Thoracic aorta endothelial cell (primary cell): ENCODE measurements around the gene FHOD1. TPM values are rescaled to one million over a fixed set of nuclear protein-coding genes. Genes with fewer than 3 reads are reported as not detected.
A peak's percentile ranks its signal among the peaks of the same experiment; 100 is the strongest.

Experiments
- small RNA-seq: library from RNA; depleted of rRNA; stranded (forward); fragments of <200 nt; gene quantifications from one replicate; pipeline ENCODE3, GENCODE V24; 2012
- total RNA-seq: library from RNA; depleted of rRNA; stranded (reverse); fragments of >200 nt; gene quantifications from 2 replicates; pipeline ENCODE4 v1.2.3, GENCODE V29; 2012

FHOD1 gene
- total RNA-seq = 37.4 and 38.3 TPM in 2 replicates

DNA sequence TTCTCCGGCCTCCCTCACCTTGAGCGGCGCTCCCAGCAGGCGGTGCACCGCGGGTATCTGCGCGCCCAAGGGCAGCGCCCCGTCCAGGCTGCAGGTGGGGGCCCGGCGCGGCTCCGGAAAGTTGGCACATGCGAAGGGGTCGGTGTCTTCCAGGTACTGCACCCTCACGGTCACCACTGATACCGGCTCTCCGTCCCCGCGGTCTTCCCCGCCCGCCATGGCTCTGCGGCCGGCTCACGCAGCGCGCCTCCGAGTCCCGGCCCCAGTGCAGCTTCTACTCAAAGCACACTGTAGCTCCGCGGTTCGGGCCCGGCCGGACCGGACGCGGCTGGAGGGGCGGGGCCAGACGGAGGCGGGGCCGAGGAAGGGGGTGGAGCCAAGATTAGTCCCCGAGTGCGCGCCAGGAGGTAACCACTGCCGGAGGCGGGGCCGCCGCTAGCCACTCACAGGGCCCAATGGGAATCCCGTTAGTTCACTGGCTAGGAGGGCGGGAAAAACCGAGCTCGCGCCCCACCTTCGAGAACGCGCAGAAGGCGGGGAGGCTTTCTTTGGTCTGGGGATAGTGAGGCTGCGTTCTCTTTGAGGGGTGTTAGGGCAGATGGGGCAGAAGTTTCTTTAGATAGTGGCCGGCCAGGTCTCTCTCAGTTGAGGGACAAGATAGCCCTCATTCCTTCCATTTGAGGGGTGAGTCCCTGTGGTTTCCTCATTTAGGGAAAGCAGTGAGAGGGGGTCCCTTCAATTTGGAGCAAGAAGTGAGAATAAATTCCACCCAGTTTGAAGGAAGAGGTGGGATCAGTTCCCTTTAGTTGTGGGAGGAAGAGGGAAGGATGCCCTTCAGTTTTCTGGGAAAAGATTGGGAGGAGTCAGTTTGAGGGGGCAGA, at the start of gene FHOD1:
FHOD1 (minus strand) TSS at position 290 of the 881 bp plus-strand sequence; CDS start at position 219, 71 bp downstream.

GRCh38 chr16:67279296-67280089, 32.2 kb upstream of the FHOD1 start, which contains the start of gene PLEKHG4:
Gene PLEKHG4 (plus strand): TSS chr16:67279532. CDS start chr16:67280045, 513 bp downstream.

GRCh38 chr16:67248401-67249177, 1.3 kb upstream of the FHOD1 start, which contains the start of gene SLC9A5:
Gene SLC9A5 (plus strand): TSS chr16:67248979. CDS start chr16:67249015, 36 bp downstream.

DNA sequence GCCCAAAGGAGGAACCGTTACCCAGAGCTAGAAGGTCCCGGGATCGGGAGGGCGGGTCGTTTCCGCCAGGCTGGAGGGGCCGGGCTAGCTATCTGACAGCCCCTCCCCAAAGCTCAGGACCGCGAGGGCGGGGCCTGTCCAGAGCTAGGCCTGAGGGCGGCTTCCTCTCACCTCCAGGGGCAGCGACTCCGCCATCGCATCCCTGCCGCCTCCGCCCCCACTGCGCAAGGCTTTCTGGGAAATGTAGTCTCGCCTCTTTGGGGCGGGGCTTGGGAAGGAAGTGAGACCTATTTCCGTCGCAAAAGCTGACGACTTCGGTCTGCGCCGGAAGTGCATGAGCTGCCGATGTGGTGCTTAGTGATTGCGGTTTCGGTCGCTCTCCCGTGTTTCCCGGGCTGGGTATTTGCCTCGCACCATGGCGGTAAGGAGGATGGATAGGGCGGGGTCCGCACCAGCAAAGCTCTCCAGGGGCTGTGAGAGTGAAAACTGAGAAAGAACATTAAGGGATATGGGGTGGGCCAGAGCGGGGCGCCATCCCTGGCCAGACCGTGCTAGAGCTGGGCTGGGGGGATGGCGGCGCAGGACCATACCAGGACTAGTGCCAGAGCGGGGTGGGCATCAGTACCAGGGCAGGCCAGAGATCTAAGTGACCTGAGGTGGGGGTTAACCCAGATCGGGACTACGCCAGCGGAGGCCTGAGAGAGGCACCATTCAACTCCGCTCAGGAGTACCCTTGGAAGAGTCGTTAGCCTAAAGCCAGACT, 20.3 kb downstream of the FHOD1 start, which contains the start of gene TMEM208:
TMEM208 (plus strand) TSS at position 327 of the 763 bp plus-strand sequence; CDS start at position 416, 89 bp downstream.

GRCh38 chr16:67199011-67199807, 48.1 kb downstream of the FHOD1 start, which contains the start of gene ELMO3:
Gene ELMO3 (plus strand): TSS chr16:67199131. CDS start chr16:67199327, 196 bp downstream.

DNA sequence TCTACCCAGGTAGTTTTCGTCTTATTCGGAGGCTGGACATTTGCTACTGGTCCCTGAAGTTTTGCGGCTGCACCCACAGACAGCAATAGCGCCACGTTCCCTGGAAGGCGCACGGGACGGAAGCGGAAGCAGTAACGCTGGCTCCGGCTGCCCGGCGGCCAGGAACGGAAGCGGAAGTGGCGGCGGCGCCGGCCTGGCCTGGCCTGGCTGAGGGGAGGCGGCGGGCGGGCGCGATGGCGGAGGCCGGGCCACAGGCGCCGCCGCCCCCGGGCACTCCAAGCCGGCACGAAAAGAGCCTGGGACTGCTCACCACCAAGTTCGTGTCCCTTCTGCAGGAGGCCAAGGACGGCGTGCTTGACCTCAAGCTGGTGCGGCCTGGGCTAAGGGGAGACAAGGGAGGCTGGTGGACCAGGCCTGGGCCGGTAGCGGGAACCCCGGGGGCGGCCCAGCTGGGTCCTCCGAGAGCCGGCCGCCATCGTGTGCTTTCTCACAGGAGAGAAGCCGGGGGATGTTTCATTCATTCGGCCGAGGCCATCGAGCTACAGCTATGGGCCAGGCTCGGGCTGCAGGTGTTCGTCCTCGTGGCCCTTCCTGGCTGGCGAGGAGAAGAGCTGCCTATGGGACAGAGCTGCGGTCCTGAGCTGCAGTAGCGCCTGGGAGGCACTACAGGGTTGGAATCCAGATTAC, 55.1 kb downstream of the FHOD1 start, which contains the start of gene E2F4:
E2F4 (plus strand) TSS at position 161 of the 687 bp plus-strand sequence; CDS start at position 234, 73 bp downstream.

GRCh38 chr16:67190041-67190440, 57.2 kb downstream of the FHOD1 start, which contains the start of gene EXOC3L1:
Gene EXOC3L1 (minus strand): TSS chr16:67190136. CDS start chr16:67189676, 460 bp downstream.

DNA sequence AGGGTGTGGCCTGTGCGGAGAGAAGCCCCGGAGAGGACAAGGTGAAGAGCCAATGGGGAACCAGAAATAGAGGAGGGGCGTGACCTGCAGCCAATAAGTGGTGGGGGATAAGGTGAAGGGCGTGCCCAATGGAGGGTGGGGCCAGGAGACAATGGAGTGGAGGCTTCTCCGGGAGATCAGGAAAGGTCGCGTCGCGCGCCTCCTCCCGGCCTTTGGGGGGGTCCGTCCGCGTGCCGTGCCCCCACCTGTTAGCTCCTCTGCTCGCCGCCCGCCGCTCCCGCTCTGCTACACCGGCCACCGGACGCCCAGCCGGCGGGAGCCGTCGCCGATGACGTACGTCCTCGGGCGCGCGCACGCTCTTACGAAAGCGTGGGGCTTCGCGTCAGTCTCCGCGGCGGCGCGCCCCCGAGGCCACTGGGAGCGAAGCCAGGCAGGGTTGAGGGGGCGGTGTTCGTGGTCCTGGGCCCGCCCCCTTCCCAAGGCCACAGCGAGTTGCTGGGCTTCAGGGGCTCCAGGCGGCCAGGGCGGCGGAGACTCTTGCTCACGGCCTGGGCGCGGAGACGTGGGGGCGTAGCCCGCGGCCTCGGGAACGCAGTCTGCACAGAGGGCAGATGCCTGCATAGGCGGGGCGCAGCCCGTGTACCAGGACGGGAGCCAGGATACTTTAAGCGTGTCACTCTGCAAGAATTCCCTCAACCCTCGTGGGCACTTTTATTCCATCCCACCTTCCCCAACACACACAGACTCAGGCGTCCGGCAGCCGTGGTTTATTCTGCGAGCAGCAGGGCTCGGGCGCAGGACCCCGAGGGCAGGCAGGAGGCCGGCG, 63.4 kb downstream of the FHOD1 start, which contains the start of gene MATCAP1:
MATCAP1 (minus strand) TSS at position 337 of the 826 bp plus-strand sequence. CDS start 3,353 bp downstream, outside the sequence.

Small RNAs within 50 kb of the gene (small RNA-seq; reads per million reads assigned to genes)
- 1.8 reads per million, percentile 44 among the genes with 10 or more reads in this experiment for gene MIR328

Other genes starting within 250 kb of the FHOD1 start
- gene CBFB, start 218.3 kb downstream of the FHOD1 start, total RNA-seq = 122 and 128 TPM in 2 replicates
- gene PHAF1, start 137.5 kb downstream of the FHOD1 start, total RNA-seq = 14.6 and 19.1 TPM in 2 replicates
- gene B3GNT9, start 96.5 kb downstream of the FHOD1 start, total RNA-seq = 1.9 and 4.3 TPM in 2 replicates
- gene TRADD, start 87.6 kb downstream of the FHOD1 start, total RNA-seq = 10.8 and 11.6 TPM in 2 replicates
- gene FBXL8, start 87.5 kb downstream of the FHOD1 start, total RNA-seq = 3.5 and 6.2 TPM in 2 replicates
- gene HSF4, start 82.7 kb downstream of the FHOD1 start, total RNA-seq = 0.79 and 1.9 TPM in 2 replicates
- 7.0 and 8.2 TPM in 2 replicates for gene NOL3, start 76.9 kb downstream of the FHOD1 start, total RNA-seq
- gene MATCAP1, start 63.5 kb downstream of the FHOD1 start, total RNA-seq = 15.4 and 16.2 TPM in 2 replicates
- 3.3 and 4.0 TPM in 2 replicates for gene EXOC3L1, start 57.3 kb downstream of the FHOD1 start, total RNA-seq
- 82.8 and 97.1 TPM in 2 replicates for gene E2F4, start 55.3 kb downstream of the FHOD1 start, total RNA-seq
- gene ELMO3, start 48.4 kb downstream of the FHOD1 start, total RNA-seq = 0.79 and 0.93 TPM in 2 replicates
- gene TMEM208, start 20.4 kb downstream of the FHOD1 start, total RNA-seq = 19.6 and 22.7 TPM in 2 replicates
- gene SLC9A5, start 1.5 kb upstream of the FHOD1 start, total RNA-seq = 0.40 and 0.65 TPM in 2 replicates
- 18.1 and 28.4 TPM in 2 replicates for gene PLEKHG4, start 32.1 kb upstream of the FHOD1 start, total RNA-seq
- gene KCTD19, start 79.3 kb upstream of the FHOD1 start, total RNA-seq = 0.13 and 0.14 TPM in 2 replicates
- 0.13 and 0.86 TPM in 2 replicates for gene LRRC36, start 79.3 kb upstream of the FHOD1 start, total RNA-seq
- gene TPPP3, start 146.0 kb upstream of the FHOD1 start, total RNA-seq = 0.07 TPM in 1 of 2 replicates, not detected in the other
- 4.0 and 6.3 TPM in 2 replicates for gene ZDHHC1, start 169.0 kb upstream of the FHOD1 start, total RNA-seq
- 0.07 TPM in 1 of 2 replicates, not detected in the other for gene HSD11B2, start 183.6 kb upstream of the FHOD1 start, total RNA-seq
- 80.5 and 92.9 TPM in 2 replicates for gene ATP6V0D1, start 233.7 kb upstream of the FHOD1 start, total RNA-seq
- not detected in 2 replicates for gene AGRP, start 236.1 kb upstream of the FHOD1 start, total RNA-seq